ENCODE data around the gene GSK3A.
A peak's percentile ranks its signal among the peaks of the same experiment; 100 is the strongest.

The GSK3A gene

DNA sequence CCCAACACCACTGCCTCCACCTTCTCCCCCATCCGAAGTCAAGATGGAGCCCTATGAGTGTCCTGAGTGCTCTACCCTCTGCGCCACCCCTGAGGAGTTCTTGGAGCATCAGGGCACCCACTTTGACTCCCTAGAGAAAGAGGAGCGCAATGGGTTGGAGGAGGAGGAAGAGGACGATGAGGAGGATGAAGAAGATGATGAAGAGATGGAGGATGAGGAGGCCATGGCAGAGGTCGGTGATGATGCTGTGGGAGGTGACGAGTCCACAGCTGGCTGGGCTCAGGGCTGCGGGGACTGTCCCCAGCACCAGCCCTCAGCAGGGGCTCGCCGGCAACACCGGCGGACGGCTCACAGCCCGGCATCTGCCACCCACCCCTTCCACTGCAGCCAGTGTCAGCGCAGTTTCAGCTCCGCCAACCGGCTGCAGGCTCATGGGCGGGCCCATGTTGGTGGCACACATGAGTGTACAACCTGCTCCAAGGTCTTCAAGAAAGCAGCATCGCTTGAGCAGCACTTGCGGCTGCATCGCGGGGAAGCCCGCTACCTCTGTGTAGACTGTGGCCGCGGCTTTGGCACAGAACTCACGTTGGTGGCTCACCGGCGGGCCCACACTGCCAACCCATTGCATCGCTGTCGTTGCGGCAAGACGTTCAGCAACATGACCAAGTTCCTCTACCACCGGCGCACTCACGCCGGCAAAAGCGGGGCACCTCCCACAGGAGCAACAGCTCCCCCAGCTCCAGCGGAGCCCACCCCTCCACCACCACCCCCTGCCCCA lies 17.3 kb downstream of the GSK3A start:
- Histone ChIP-seq H3K4me2 (ENCODE audit: low read length) (no peak overlapping the region), H4K8ac (ENCODE audit: low read depth, low read length) (no peak overlapping the region), H3K56ac (ENCODE audit: low read length) (no peak overlapping the region), H3K79me2 (ENCODE audit: control insufficient read depth, insufficient read depth, low read length) (peaks cover 14% of the 10 kb centered on the region), H3K9ac (ENCODE audit: low read length) (no peak overlapping the region), H3K79me1 (ENCODE audit: low read length) (peaks cover 17% of the 10 kb centered on the region), H3K4me1 (ENCODE audit: control insufficient read depth, low read depth, low read length) (no peaks in the 10 kb centered on the region), H3K36me3 (ENCODE audit: control insufficient read depth, insufficient read depth, low read length) (peaks cover 23% of the 10 kb centered on the region), H4K5ac (ENCODE audit: low read length) (no peak overlapping the region), H3K4ac (ENCODE audit: low read depth, low read length) (no peak overlapping the region), H2AK5ac (ENCODE audit: low read length) (no peak overlapping the region), H2BK15ac (replicated peaks; ENCODE audit: low read depth) (no peak overlapping the region), H3K18ac (ENCODE audit: low read length) (no peak overlapping the region), H3K23ac (ENCODE audit: low read length) (no peak overlapping the region), H3K27ac (ENCODE audit: low read depth, low read length) (no peak overlapping the region), H3K4me3 (ENCODE audit: low read length) (no peak overlapping the region), H2BK5ac (ENCODE audit: low read length) (no peak overlapping the region), H3K27me3 (ENCODE audit: insufficient read depth, low read length, poor library complexity) (no peaks in the 10 kb centered on the region), H2BK120ac (ENCODE audit: low read depth, low read length) (no peak overlapping the region)
- DNase-seq: no peak
- WGBS (ENCODE audit: extremely low coverage, insufficient coverage, low lambda C conversion rate): 100% methylated on average over 2 of the region's 37 CpGs

DNA sequence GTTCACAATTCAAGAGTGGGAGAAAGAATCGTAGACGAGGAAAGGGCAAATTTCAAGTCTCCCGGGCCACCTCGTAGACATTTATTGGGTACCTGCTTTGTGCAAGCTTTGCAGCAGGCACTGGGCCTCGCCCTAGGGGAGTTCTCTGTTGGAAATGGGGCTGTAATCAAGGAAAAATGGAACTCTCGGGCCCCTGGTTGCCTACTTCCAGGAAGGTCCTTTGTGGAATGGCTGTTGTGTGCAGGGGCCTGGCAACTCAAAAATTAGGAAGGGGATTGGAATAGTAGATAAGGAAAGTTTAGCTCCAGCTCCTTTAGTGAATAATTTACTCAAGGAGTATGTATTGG lies 21.7 kb downstream of the GSK3A start:
- H2BK15ac ChIP-seq (replicated peaks; ENCODE audit: low read depth): no peak overlapping the region
- no peak overlapping the region for H2BK120ac ChIP-seq (ENCODE audit: low read depth, low read length)
- no peak for DNase-seq
- H3K4me1 ChIP-seq (ENCODE audit: control insufficient read depth, low read depth, low read length): peaks cover 2% of the 10 kb centered on the region
- no peak overlapping the region for H3K4ac ChIP-seq (ENCODE audit: low read depth, low read length)
- WGBS (ENCODE audit: extremely low coverage, insufficient coverage, low lambda C conversion rate): no CpG with 5 or more reads among the region's 6 CpGs
- peak overlapping the region; percentile 79 for H3K27ac ChIP-seq (ENCODE audit: low read depth, low read length)
- no peak overlapping the region for H4K5ac ChIP-seq (ENCODE audit: low read length)
- peaks cover 23% of the 10 kb centered on the region for H3K79me2 ChIP-seq (ENCODE audit: control insufficient read depth, insufficient read depth, low read length)
- no peaks in the 10 kb centered on the region for H3K27me3 ChIP-seq (ENCODE audit: insufficient read depth, low read length, poor library complexity)
- no peak overlapping the region for H3K18ac ChIP-seq (ENCODE audit: low read length)
- H3K4me3 ChIP-seq (ENCODE audit: low read length): peak overlapping the region; percentile 90
- no peak overlapping the region for H2BK5ac ChIP-seq (ENCODE audit: low read length)
- H3K4me2 ChIP-seq (ENCODE audit: low read length): peak overlapping the region; percentile 56
- no peak overlapping the region for H4K8ac ChIP-seq (ENCODE audit: low read depth, low read length)
- peak overlapping the region; percentile 95 for H3K56ac ChIP-seq (ENCODE audit: low read length)
- peaks cover 11% of the 10 kb centered on the region for H3K36me3 ChIP-seq (ENCODE audit: control insufficient read depth, insufficient read depth, low read length)
- no peak overlapping the region for H3K23ac ChIP-seq (ENCODE audit: low read length)
- peak overlapping the region; percentile 97 for H3K9ac ChIP-seq (ENCODE audit: low read length)
- peaks cover 20% of the 10 kb centered on the region for H3K79me1 ChIP-seq (ENCODE audit: low read length)
- no peak overlapping the region for H2AK5ac ChIP-seq (ENCODE audit: low read length)

DNA sequence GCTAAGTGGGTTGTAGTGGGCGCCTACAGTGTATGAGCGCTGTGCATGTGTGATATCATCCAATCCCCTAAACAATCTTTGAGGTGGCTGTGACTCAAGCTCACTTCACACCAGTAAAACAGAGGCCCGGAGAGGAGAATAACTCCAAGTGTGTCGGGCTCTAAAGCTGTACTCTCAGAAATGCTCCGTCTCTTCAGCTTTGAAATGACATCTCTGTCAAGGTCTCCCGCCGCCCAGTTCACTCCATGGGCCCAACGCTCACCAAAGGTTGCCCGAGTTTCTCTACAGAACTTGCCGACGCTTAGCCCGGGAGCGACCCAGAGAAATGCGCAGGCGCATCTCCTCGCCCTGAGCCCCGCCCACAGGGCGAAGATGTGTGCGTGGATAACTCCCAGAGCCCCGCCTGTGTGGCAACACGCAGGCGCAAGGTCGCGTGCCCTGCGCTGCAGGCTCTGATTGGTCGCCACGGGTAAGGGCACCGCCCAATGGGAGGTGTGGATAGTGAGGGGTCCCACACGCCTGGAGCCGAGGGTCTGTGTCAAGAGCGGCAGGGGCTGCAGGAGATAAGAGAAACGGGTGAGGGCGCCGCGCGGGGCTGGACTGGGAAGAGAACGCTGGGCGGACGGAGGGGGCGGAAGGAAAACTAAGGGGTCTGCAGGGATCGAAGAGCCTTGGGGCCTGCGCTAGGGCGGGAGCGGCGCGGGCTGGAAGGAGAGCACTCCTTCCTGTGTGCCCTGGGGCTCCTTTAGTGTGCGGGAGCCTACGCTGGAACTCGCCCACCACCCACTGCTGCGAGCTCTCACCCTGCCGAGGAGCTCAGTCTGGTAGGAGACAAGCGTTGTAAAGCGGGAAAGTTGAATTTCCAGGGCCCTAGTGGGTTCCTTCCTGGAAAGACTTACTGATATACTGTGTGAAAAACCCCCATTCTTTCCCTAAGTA lies 22.3 kb downstream of the GSK3A start, which contains the start of gene ZNF526:
Gene ZNF526 (plus strand): TSS at position 501 of the 939 bp plus-strand sequence. CDS start 4,092 bp downstream, outside the sequence.
- H3K18ac ChIP-seq (ENCODE audit: low read length): no peak within 1 kb of the TSS
- no peak within 1 kb of the TSS for H4K8ac ChIP-seq (ENCODE audit: low read depth, low read length)
- no peak within 1 kb of the TSS for H2BK120ac ChIP-seq (ENCODE audit: low read depth, low read length)
- H3K4me3 ChIP-seq (ENCODE audit: low read length): peak within 1 kb of the TSS; percentile 90
- peaks cover 29% of the 10 kb centered on the region for H3K79me2 ChIP-seq (ENCODE audit: control insufficient read depth, insufficient read depth, low read length)
- H3K9ac ChIP-seq (ENCODE audit: low read length): peak within 1 kb of the TSS; percentile 97
- H3K4ac ChIP-seq (ENCODE audit: low read depth, low read length): peak within 1 kb of the TSS; percentile 72
- DNase-seq: peak; percentile 99
- peak within 1 kb of the TSS; percentile 95 for H3K56ac ChIP-seq (ENCODE audit: low read length)
- no peak within 1 kb of the TSS for H2BK15ac ChIP-seq (replicated peaks; ENCODE audit: low read depth)
- peaks cover 9% of the 10 kb centered on the region for H3K36me3 ChIP-seq (ENCODE audit: control insufficient read depth, insufficient read depth, low read length)
- no peak within 1 kb of the TSS for H3K23ac ChIP-seq (ENCODE audit: low read length)
- H2AK5ac ChIP-seq (ENCODE audit: low read length): peak within 1 kb of the TSS; percentile 92
- H3K27ac ChIP-seq (ENCODE audit: low read depth, low read length): peak within 1 kb of the TSS; percentile 79
- peak within 1 kb of the TSS; percentile 51 for H2BK5ac ChIP-seq (ENCODE audit: low read length)
- H3K27me3 ChIP-seq (ENCODE audit: insufficient read depth, low read length, poor library complexity): no peaks in the 10 kb centered on the region
- peak within 1 kb of the TSS; percentile 33 for H4K5ac ChIP-seq (ENCODE audit: low read length)
- peaks cover 2% of the 10 kb centered on the region for H3K4me1 ChIP-seq (ENCODE audit: control insufficient read depth, low read depth, low read length)
- no CpG with 5 or more reads among the region's 53 CpGs for WGBS (ENCODE audit: extremely low coverage, insufficient coverage, low lambda C conversion rate)
- peak within 1 kb of the TSS; percentile 67 for H3K4me2 ChIP-seq (ENCODE audit: low read length)
- peaks cover 26% of the 10 kb centered on the region for H3K79me1 ChIP-seq (ENCODE audit: low read length)

DNA sequence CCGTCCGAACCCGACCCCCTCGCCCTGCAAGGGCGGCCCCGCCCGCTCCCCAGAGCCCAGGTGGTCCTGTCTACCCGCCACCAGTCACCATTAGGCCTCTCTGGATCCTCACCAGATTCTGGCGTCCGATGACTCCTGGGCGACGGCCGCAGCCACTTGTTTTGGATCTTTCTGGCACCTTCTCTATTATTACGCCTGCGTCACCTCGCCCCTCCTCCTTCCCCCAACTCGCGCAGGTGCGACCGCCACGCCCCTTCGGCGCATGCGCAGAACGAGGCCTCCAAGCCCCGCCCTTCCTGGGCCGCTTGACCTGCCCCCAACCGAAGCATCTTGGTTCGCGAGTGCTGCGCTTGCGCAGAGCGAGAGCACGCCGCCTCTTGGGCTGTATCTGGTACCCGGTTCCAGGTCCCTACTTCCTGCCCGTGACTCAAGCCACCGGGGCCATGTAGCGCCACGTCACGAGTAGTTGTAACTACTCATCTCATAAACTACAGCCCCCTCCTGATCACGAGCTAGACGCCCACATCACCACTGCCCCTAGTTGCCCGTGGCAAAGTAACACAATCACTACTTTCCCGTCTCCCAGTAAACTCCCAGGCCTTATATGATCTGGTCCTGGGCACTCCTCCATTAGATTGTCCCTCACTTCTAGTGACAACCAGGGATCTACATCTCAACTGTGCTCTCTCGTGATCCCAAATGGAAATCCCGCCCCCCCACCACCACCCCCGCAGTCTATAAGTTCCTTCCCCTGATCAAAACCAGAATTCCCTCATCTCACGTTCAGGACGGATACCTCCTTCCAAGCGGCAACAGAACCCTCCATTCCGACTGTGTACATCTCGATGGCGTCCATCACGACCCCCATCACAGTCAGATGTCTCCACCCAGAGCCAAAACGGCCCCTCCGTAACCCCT lies 24.6 kb downstream of the GSK3A start, which contains the start of gene DEDD2:
Gene DEDD2 (minus strand): TSS at position 158 of the 918 bp plus-strand sequence. CDS start 670 bp downstream, outside the sequence.
- peak within 1 kb of the TSS; percentile 16 for H3K18ac ChIP-seq (ENCODE audit: low read length)
- WGBS (ENCODE audit: extremely low coverage, insufficient coverage, low lambda C conversion rate): no CpG with 5 or more reads among the region's 57 CpGs
- no peak within 1 kb of the TSS for H2BK120ac ChIP-seq (ENCODE audit: low read depth, low read length)
- H4K8ac ChIP-seq (ENCODE audit: low read depth, low read length): no peak within 1 kb of the TSS
- peak within 1 kb of the TSS; percentile 94 for H3K4me3 ChIP-seq (ENCODE audit: low read length)
- no peak within 1 kb of the TSS for H2BK15ac ChIP-seq (replicated peaks; ENCODE audit: low read depth)
- H3K9ac ChIP-seq (ENCODE audit: low read length): peak within 1 kb of the TSS; percentile 90
- peak within 1 kb of the TSS; percentile 90 for H4K5ac ChIP-seq (ENCODE audit: low read length)
- H3K27ac ChIP-seq (ENCODE audit: low read depth, low read length): peak within 1 kb of the TSS; percentile 83
- H3K79me1 ChIP-seq (ENCODE audit: low read length): peaks cover 29% of the 10 kb centered on the region
- H3K27me3 ChIP-seq (ENCODE audit: insufficient read depth, low read length, poor library complexity): no peaks in the 10 kb centered on the region
- H3K23ac ChIP-seq (ENCODE audit: low read length): no peak within 1 kb of the TSS
- H3K4me1 ChIP-seq (ENCODE audit: control insufficient read depth, low read depth, low read length): peaks cover 2% of the 10 kb centered on the region
- DNase-seq: peak; percentile 98
- peak within 1 kb of the TSS; percentile 77 for H3K4me2 ChIP-seq (ENCODE audit: low read length)
- H3K4ac ChIP-seq (ENCODE audit: low read depth, low read length): peak within 1 kb of the TSS; percentile 63
- peaks cover 40% of the 10 kb centered on the region for H3K79me2 ChIP-seq (ENCODE audit: control insufficient read depth, insufficient read depth, low read length)
- H2AK5ac ChIP-seq (ENCODE audit: low read length): peak within 1 kb of the TSS; percentile 88
- no peaks in the 10 kb centered on the region for H3K36me3 ChIP-seq (ENCODE audit: control insufficient read depth, insufficient read depth, low read length)
- H3K56ac ChIP-seq (ENCODE audit: low read length): peak within 1 kb of the TSS; percentile 94
- peak within 1 kb of the TSS; percentile 62 for H2BK5ac ChIP-seq (ENCODE audit: low read length)
